Endometrium (tissue), 2 donors: ENCODE results near the gene PDSS2.

Source experiments
- FAIRE-seq: peaks from 2 replicates; lab custom pipeline; 2012; peaks lifted over from hg19 to GRCh38; lab: Jason Lieb, UNC
- donor health status: control.
- donor health status: control.

Gene PDSS2

GRCh38 chr6:107267634-107268033, 191.7 kb downstream of the PDSS2 start:
- no peak for FAIRE-seq

- FAIRE-seq, result no peak
These were observed 192.4 kb downstream of the PDSS2 start for GRCh38 chr6:107267006-107267405.

- no peak for FAIRE-seq
These were observed 192.8 kb downstream of the PDSS2 start for GRCh38 chr6:107266563-107266962.

- no peak for FAIRE-seq
These were observed 195.0 kb downstream of the PDSS2 start for GRCh38 chr6:107264357-107264840.

- FAIRE-seq, result no peak
These were observed 199.4 kb downstream of the PDSS2 start for GRCh38 chr6:107259951-107260350.

- FAIRE-seq, result no peak
These were observed 211.2 kb downstream of the PDSS2 start for GRCh38 chr6:107248147-107248546.

- no peak for FAIRE-seq
These were observed 212.3 kb downstream of the PDSS2 start for GRCh38 chr6:107246972-107247615.

GRCh38 chr6:107246249-107246971, 213.0 kb downstream of the PDSS2 start:
- FAIRE-seq, result no peak

GRCh38 chr6:107244742-107245480, 214.5 kb downstream of the PDSS2 start:
- FAIRE-seq, result no peak

- FAIRE-seq, result no peak
These were observed 215.2 kb downstream of the PDSS2 start for GRCh38 chr6:107244082-107244741.

GRCh38 chr6:107243471-107243870, 215.9 kb downstream of the PDSS2 start:
- no peak for FAIRE-seq

- FAIRE-seq, result no peak
These were observed 221.2 kb downstream of the PDSS2 start for GRCh38 chr6:107237992-107238660.

GRCh38 chr6:107235511-107235910, 223.9 kb downstream of the PDSS2 start:
- no peak for FAIRE-seq

GRCh38 chr6:107235007-107235406, 224.4 kb downstream of the PDSS2 start:
- FAIRE-seq, result no peak

- FAIRE-seq, result no peak
These were observed 228.1 kb downstream of the PDSS2 start for GRCh38 chr6:107231243-107231642.

GRCh38 chr6:107230448-107230847, 228.9 kb downstream of the PDSS2 start:
- no peak for FAIRE-seq

GRCh38 chr6:107230024-107230423, 229.3 kb downstream of the PDSS2 start:
- no peak for FAIRE-seq

- FAIRE-seq, result no peak
These were observed 230.6 kb downstream of the PDSS2 start for GRCh38 chr6:107228754-107229153.

GRCh38 chr6:107221519-107221918, 237.8 kb downstream of the PDSS2 start:
- FAIRE-seq, result no peak

- FAIRE-seq, result no peak
These were observed 239.5 kb downstream of the PDSS2 start for GRCh38 chr6:107219851-107220250.

GRCh38 chr6:107218142-107218541, 241.2 kb downstream of the PDSS2 start:
- no peak for FAIRE-seq

- no peak for FAIRE-seq
These were observed 242.1 kb downstream of the PDSS2 start for GRCh38 chr6:107217248-107217647.
